HG02981 (cell line): ENCODE data around the gene SELENOM.

Experiments
- ATAC-seq: cut with Tn5 transposase; IDR thresholded peaks from one replicate; pipeline ENCODE4 v1.9.1; 2021; ENCODE audit warnings: mild to moderate bottlenecking, moderate library complexity; ENCODE audit not compliant: unreplicated experiment

Gene SELENOM

GRCh38 chr22:31093086-31093850 is 14.1 kb downstream of the SELENOM start:
- ATAC-seq, result no peak

GRCh38 chr22:31092161-31092560 is 15.2 kb downstream of the SELENOM start:
- ATAC-seq, result no peak

- ATAC-seq, result no peak
These were observed 16.0 kb downstream of the SELENOM start for GRCh38 chr22:31091106-31091975.

GRCh38 chr22:31090217-31091085 is 16.9 kb downstream of the SELENOM start:
- ATAC-seq, result no peak

GRCh38 chr22:31089160-31090100 is 17.9 kb downstream of the SELENOM start:
- no peak for ATAC-seq

GRCh38 chr22:31088233-31088986 is 19.0 kb downstream of the SELENOM start:
- no peak for ATAC-seq

GRCh38 chr22:31087744-31088215 is 19.6 kb downstream of the SELENOM start:
- no peak for ATAC-seq

- ATAC-seq, result no peak
These were observed 20.6 kb downstream of the SELENOM start for GRCh38 chr22:31086703-31087330.

- ATAC-seq, result no peak
These were observed 21.4 kb downstream of the SELENOM start for GRCh38 chr22:31085928-31086327.

GRCh38 chr22:31085493-31085824 is 21.9 kb downstream of the SELENOM start:
- ATAC-seq, result no peak

GRCh38 chr22:31084811-31085492 is 22.4 kb downstream of the SELENOM start:
- ATAC-seq, result peak; percentile 59

- peak; percentile 2 for ATAC-seq
These were observed 23.2 kb downstream of the SELENOM start for GRCh38 chr22:31083923-31084810.

- ATAC-seq, result no peak
These were observed 24.0 kb downstream of the SELENOM start for GRCh38 chr22:31083377-31083768.

- no peak for ATAC-seq
These were observed 24.6 kb downstream of the SELENOM start for GRCh38 chr22:31082606-31083376.

- ATAC-seq, result no peak
These were observed 25.3 kb downstream of the SELENOM start for GRCh38 chr22:31081963-31082605.
